ENCODE data around the gene NLRX1. TPM values are rescaled to one million over a fixed set of nuclear protein-coding genes. Genes with fewer than 3 reads are reported as not detected.

Gene NLRX1
- total and polyA plus RNA-seq, 4 donors: 4.2 to 12.0 (median 10.4) TPM

DNA sequence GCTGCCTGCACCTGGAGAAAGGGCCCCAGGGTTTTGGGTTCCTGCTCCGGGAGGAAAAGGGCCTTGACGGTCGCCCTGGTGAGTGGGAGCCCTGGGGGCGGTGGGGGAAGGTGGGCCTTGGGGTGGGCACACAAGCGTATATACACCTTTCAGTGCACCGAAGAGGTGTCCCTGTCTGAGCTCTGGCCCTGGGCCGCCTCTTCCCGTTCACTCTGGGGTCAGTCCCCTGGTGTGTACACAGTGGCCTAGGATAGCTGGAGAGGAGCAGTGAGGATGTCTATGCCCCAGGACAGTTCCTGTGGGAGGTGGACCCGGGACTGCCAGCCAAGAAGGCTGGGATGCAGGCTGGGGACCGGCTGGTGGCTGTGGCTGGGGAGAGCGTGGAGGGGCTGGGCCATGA lies 19.5 kb downstream of the NLRX1 start (continued):
- TF ChIP-seq, protein P1, sequence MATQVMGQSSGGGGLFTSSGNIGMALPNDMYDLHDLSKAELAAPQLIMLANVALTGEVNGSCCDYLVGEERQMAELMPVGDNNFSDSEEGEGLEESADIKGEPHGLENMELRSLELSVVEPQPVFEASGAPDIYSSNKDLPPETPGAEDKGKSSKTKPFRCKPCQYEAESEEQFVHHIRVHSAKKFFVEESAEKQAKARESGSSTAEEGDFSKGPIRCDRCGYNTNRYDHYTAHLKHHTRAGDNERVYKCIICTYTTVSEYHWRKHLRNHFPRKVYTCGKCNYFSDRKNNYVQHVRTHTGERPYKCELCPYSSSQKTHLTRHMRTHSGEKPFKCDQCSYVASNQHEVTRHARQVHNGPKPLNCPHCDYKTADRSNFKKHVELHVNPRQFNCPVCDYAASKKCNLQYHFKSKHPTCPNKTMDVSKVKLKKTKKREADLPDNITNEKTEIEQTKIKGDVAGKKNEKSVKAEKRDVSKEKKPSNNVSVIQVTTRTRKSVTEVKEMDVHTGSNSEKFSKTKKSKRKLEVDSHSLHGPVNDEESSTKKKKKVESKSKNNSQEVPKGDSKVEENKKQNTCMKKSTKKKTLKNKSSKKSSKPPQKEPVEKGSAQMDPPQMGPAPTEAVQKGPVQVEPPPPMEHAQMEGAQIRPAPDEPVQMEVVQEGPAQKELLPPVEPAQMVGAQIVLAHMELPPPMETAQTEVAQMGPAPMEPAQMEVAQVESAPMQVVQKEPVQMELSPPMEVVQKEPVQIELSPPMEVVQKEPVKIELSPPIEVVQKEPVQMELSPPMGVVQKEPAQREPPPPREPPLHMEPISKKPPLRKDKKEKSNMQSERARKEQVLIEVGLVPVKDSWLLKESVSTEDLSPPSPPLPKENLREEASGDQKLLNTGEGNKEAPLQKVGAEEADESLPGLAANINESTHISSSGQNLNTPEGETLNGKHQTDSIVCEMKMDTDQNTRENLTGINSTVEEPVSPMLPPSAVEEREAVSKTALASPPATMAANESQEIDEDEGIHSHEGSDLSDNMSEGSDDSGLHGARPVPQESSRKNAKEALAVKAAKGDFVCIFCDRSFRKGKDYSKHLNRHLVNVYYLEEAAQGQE (IDR thresholded peaks at IDR 0.05): no peak
- TF ChIP-seq HNF4A (conservative IDR thresholded peaks at IDR 0.05): no peak
- TF ChIP-seq, protein P2, sequence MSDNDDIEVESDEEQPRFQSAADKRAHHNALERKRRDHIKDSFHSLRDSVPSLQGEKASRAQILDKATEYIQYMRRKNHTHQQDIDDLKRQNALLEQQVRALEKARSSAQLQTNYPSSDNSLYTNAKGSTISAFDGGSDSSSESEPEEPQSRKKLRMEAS (IDR thresholded peaks at IDR 0.05): no peak
- TF ChIP-seq FOXA1 (IDR thresholded peaks at IDR 0.05): no peak
- TF ChIP-seq, protein P3, sequence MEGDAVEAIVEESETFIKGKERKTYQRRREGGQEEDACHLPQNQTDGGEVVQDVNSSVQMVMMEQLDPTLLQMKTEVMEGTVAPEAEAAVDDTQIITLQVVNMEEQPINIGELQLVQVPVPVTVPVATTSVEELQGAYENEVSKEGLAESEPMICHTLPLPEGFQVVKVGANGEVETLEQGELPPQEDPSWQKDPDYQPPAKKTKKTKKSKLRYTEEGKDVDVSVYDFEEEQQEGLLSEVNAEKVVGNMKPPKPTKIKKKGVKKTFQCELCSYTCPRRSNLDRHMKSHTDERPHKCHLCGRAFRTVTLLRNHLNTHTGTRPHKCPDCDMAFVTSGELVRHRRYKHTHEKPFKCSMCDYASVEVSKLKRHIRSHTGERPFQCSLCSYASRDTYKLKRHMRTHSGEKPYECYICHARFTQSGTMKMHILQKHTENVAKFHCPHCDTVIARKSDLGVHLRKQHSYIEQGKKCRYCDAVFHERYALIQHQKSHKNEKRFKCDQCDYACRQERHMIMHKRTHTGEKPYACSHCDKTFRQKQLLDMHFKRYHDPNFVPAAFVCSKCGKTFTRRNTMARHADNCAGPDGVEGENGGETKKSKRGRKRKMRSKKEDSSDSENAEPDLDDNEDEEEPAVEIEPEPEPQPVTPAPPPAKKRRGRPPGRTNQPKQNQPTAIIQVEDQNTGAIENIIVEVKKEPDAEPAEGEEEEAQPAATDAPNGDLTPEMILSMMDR (IDR thresholded peaks at IDR 0.05; ENCODE audit: low read depth, low read length, missing input control): no peak

DNA sequence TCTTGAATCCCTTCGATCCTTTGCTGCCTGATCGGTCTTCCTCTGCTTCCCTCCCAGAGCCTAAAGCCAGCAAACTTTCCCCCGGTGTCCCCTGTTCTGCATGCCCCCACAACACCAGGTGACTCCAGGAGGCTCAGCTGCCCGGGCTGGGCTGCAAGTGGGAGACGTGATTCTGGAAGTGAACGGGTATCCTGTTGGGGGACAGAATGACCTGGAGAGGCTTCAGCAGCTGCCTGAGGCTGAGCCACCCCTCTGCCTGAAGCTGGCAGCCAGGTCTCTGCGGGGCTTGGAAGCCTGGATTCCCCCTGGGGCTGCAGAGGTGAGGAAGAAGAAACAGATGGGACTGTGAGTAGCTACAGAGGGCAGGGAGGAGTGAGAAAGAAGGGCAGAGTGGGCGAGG lies 20.4 kb downstream of the NLRX1 start:
- H3K4me3 ChIP-seq (ENCODE audit: low read depth in 1 of 3, low read length in 3 of 3): no peak overlapping the region
- H3K4me1 ChIP-seq (ENCODE audit: control insufficient read depth in 4 of 4, insufficient read depth in 4 of 4, low read length in 3 of 4): no peaks in the 10 kb centered on the region
- H3K36me3 ChIP-seq (ENCODE audit: control insufficient read depth in 4 of 4, insufficient read depth in 3 of 4, low read depth in 1 of 4, low read length in 3 of 4): peaks cover 0 to 1% (median 0%) of the 10 kb centered on the region in 4 donors
- H3K9me3 ChIP-seq (ENCODE audit: control insufficient read depth in 4 of 4, low read length in 3 of 4): no peaks in the 10 kb centered on the region
- TF ChIP-seq YY1 (IDR thresholded peaks at IDR 0.05) (no peak), SP1 (IDR thresholded peaks at IDR 0.05) (no peak), TAF1 (conservative IDR thresholded peaks at IDR 0.05) (no peak), RXRA (IDR thresholded peaks at IDR 0.05) (no peak), JUND (IDR thresholded peaks at IDR 0.05) (no peak), HNF4G (IDR thresholded peaks at IDR 0.05) (no peak), EGR1 (IDR thresholded peaks at IDR 0.05; ENCODE audit: low read depth in 2 of 2) (no peak), HNF4A (conservative IDR thresholded peaks at IDR 0.05) (no peak), FOXA2 (IDR thresholded peaks at IDR 0.05) (no peak)
- TF ChIP-seq, protein P3 (IDR thresholded peaks at IDR 0.05; ENCODE audit: low read depth, low read length, missing input control): no peak
- TF ChIP-seq, protein P1 (IDR thresholded peaks at IDR 0.05): no peak
- TF ChIP-seq, protein P2 (IDR thresholded peaks at IDR 0.05): no peak
- no peak overlapping the region for H3K27ac ChIP-seq (ENCODE audit: low read depth in 1 of 2, low read length in 2 of 2)
- no peak for DNase-seq (ENCODE audit: low spot score)
- no peak overlapping the region for H3K9ac ChIP-seq (ENCODE audit: low read depth in 1 of 2, low read length in 2 of 2)
- H3K27me3 ChIP-seq (ENCODE audit: control insufficient read depth in 4 of 4, insufficient read depth in 4 of 4, low read length in 3 of 4): no peaks in the 10 kb centered on the region
- WGBS: 93% methylated on average over 8 of the region's 8 CpGs

Data from liver (tissue), 9 donors.